SK-N-SH (cell line): ENCODE results near the gene TTC21B. TPM values are rescaled to one million over a fixed set of nuclear protein-coding genes. Genes with fewer than 3 reads are reported as not detected.

Source experiments
- CTCF ChIA-PET: fragments of 300-600, 350-600 bp; formaldehyde crosslinking; extraction: SDS; loops from one replicate; lab custom pipeline; 2021; lab: Yijun Ruan, JAX
- POLR2A ChIA-PET: fragments of 350-600 bp; sonication (Branson Sonifier 250); formaldehyde crosslinking; extraction: SDS; loops from one replicate; lab custom pipeline; 2020; ENCODE audit warnings: antibody characterized with exemption, inconsistent platforms; lab: Yijun Ruan, JAX
- DNase-seq: peaks from one replicate; pipeline ENCODE4 v3.0.0; 2012
- H2AFZ ChIP-seq: fragments of 200-600 bp; sonication (generic); 2 replicates; pipeline ENCODE4 v1.8.1; 2016; ENCODE audit warnings: antibody characterized with exemption, mild to moderate bottlenecking, low read depth
- H3F3A ChIP-seq: fragments of 200-600 bp; sonication (generic); replicated peaks from 2 replicates; pipeline ENCODE3; 2016; ENCODE audit warnings: antibody characterized with exemption, mild to moderate bottlenecking; ENCODE audit not compliant: insufficient read depth
- H3K27ac ChIP-seq, 2 experiments: fragments of 200-500 bp in 1 of 2; fragments of 200-600 bp in 1 of 2; sonication (Bioruptor generic) in 1 of 2; sonication (generic), shearing (Covaris generic) in 1 of 2; 2 replicates each; pipeline versions ENCODE4 v1.5.1 to v1.6.1; 2014 to 2016; ENCODE audit warnings: low read depth in 2 of 2, inconsistent platforms in 1 of 2, low read length in 1 of 2, mild to moderate bottlenecking in 1 of 2, mixed read lengths in 1 of 2
- H3K27me3 ChIP-seq: fragments of 200-600 bp; sonication (generic), shearing (Covaris generic); 2 replicates; pipeline ENCODE4 v1.6.1; 2016; ENCODE audit warnings: mixed run types; ENCODE audit not compliant: insufficient read depth
- H3K36me3 ChIP-seq, 2 experiments: fragments of 200-500 bp in 1 of 2; fragments of 200-600 bp in 1 of 2; sonication (Bioruptor generic) in 1 of 2; sonication (generic) in 1 of 2; replicated peaks in 1 of 2; 2 replicates each; pipeline versions ENCODE3 to v1.5.1; 2014 to 2016; ENCODE audit warnings: low read length in 1 of 2, mild to moderate bottlenecking in 1 of 2; ENCODE audit not compliant: insufficient read depth in 2 of 2, control insufficient read depth in 1 of 2
- H3K4me1 ChIP-seq, 2 experiments: fragments of 200-500 bp in 1 of 2; fragments of 200-600 bp in 1 of 2; sonication (Bioruptor generic) in 1 of 2; sonication (generic), shearing (Covaris generic) in 1 of 2; 2 replicates each; pipeline versions ENCODE4 v1.5.1 to v1.6.1; 2014 to 2016; ENCODE audit warnings: low read depth in 1 of 2, low read length in 1 of 2, mixed run types in 1 of 2; ENCODE audit not compliant: insufficient read depth in 2 of 2, control insufficient read depth in 1 of 2
- H3K4me2 ChIP-seq: fragments of 200-600 bp; sonication (generic), shearing (Covaris generic); 2 replicates; pipeline ENCODE4 v1.6.1; 2017; ENCODE audit warnings: mixed run types
- H3K4me3 ChIP-seq, 2 experiments: fragments of 200-500 bp in 1 of 2; fragments of 200-600 bp in 1 of 2; sonication (Bioruptor generic) in 1 of 2; sonication (generic), shearing (Covaris generic) in 1 of 2; 2 replicates each; pipeline versions ENCODE4 v1.5.1 to v1.8.1; 2014 to 2016; ENCODE audit warnings: low read depth in 2 of 2, inconsistent platforms in 1 of 2, low read length in 1 of 2, mild to moderate bottlenecking in 1 of 2, mixed read lengths in 1 of 2, moderate library complexity in 1 of 2
- H3K79me2 ChIP-seq: fragments of 200-600 bp; sonication (generic); 2 replicates; pipeline ENCODE4 v1.8.1; 2017; ENCODE audit warnings: mild to moderate bottlenecking; ENCODE audit not compliant: insufficient read depth
- H3K9ac ChIP-seq: fragments of 200-600 bp; sonication (generic); 2 replicates; pipeline ENCODE4 v1.6.1; 2017; ENCODE audit warnings: mixed run types
- H3K9me2 ChIP-seq: fragments of 200-600 bp; sonication (generic); 2 replicates; pipeline ENCODE4 v1.6.1; 2017; ENCODE audit warnings: mixed run types
- H3K9me3 ChIP-seq: fragments of 200-600 bp; sonication (generic); 2 replicates; pipeline ENCODE4 v1.6.1; 2017; ENCODE audit warnings: mixed run types, mild to moderate bottlenecking, moderate library complexity
- H4K20me1 ChIP-seq: fragments of 200-600 bp; sonication (generic); 2 replicates; pipeline ENCODE4 v1.6.1; 2017; ENCODE audit warnings: mild to moderate bottlenecking, mixed run types; ENCODE audit not compliant: insufficient read depth
- ELF1 ChIP-seq: IDR thresholded peaks from 2 replicates; pipeline ENCODE4 v1.4.0; 2012
- FOSL2 ChIP-seq: IDR thresholded peaks from 2 replicates; pipeline ENCODE4 v1.4.0; 2012; ENCODE audit warnings: low read depth, mild to moderate bottlenecking, moderate library complexity, borderline replicate concordance
- JUND ChIP-seq: IDR thresholded peaks from 2 replicates; pipeline ENCODE4 v1.4.0; 2012
- MEF2A ChIP-seq: IDR thresholded peaks from 2 replicates; pipeline ENCODE4 v1.4.0; 2012; ENCODE audit warnings: low read depth, borderline replicate concordance
- RCOR1 ChIP-seq: fragments of 150-350 bp; IDR thresholded peaks from 2 replicates; pipeline ENCODE4 v1.6.1; 2017; ENCODE audit warnings: antibody characterized with exemption, low read length
- SIN3A ChIP-seq: IDR thresholded peaks from 2 replicates; pipeline ENCODE4 v1.6.1; 2012; ENCODE audit warnings: low read depth, mild to moderate bottlenecking, low read length, moderate library complexity, borderline replicate concordance
- SMC3 ChIP-seq: IDR thresholded peaks from 2 replicates; pipeline ENCODE4 v1.6.1; 2012; ENCODE audit warnings: low read depth, low read length, improper control_type of control experiment
- TAF1 ChIP-seq: IDR thresholded peaks from 2 replicates; pipeline ENCODE4 v1.6.1; 2012; ENCODE audit warnings: low read depth, mild to moderate bottlenecking, low read length, moderate library complexity, borderline replicate concordance
- TEAD4 ChIP-seq: IDR thresholded peaks from 2 replicates; pipeline ENCODE4 v1.4.0; 2012; ENCODE audit warnings: mild to moderate bottlenecking, borderline replicate concordance; ENCODE audit not compliant: insufficient read depth
- WGBS: methylation state at CpG from one replicate; pipeline ENCODE4 v1.1.6; 2017; ENCODE audit warnings: low lambda C conversion rate; 5-methylcytosine and 5-hydroxymethylcytosine counted together
- polyA plus RNA-seq, 3 experiments: library from polyadenylated mRNA; depleted of rRNA; stranded (reverse); fragments of >200 nt; gene quantifications; 2 replicates each; pipeline ENCODE4 v1.2.3, GENCODE V29; 2012

Gene TTC21B
- polyA plus RNA-seq, 1 of the 3 experiments (the other 2 are of a cell fraction) = 10.1 TPM

- Histone ChIP-seq H3K36me3 (no peaks in the 10 kb centered on the region), H3K9ac (no peak overlapping the region), H3F3A (no peaks in the 10 kb centered on the region), H3K4me3 (no peak overlapping the region), H3K27me3 (no peaks in the 10 kb centered on the region), H4K20me1 (no peaks in the 10 kb centered on the region), H3K27ac (no peak overlapping the region), H3K4me2 (no peak overlapping the region), H3K4me1 (peaks cover 0 to 2% of the 10 kb centered on the region in 2 experiments; a peak in 1 of 4 replicates), H3K9me2 (no peaks in the 10 kb centered on the region), H3K9me3 (no peaks in the 10 kb centered on the region), H2AFZ (no peak overlapping the region), H3K79me2 (no peaks in the 10 kb centered on the region)
- ChIA-PET CTCF (interaction anchor here (0.7 to 0.8 kb wide), 2 partner anchors 17 to 144 kb away, joined by 3 read pairs; no protein-coding TSS in a partner anchor), POLR2A (no interaction called here)
- TF ChIP-seq JUND = no peak
- WGBS = 92% methylated on average over 2 of the region's 2 CpGs
- DNase-seq = no peak
Observed at GRCh38 chr2:165844216-165844615, 109.4 kb downstream of the TTC21B start.

- H3K4me3 ChIP-seq = no peak overlapping the region
- H2AFZ ChIP-seq = no peak overlapping the region
- POLR2A ChIA-PET = no interaction called here
- H3F3A ChIP-seq = no peaks in the 10 kb centered on the region
- H3K4me1 ChIP-seq = peaks cover 0 to 2% of the 10 kb centered on the region in 2 experiments; a peak in 1 of 4 replicates
- WGBS = 89% methylated on average over 1 of the region's 1 CpG
- no peaks in the 10 kb centered on the region for H3K36me3 ChIP-seq
- H3K9me2 ChIP-seq = no peaks in the 10 kb centered on the region
- TF ChIP-seq ELF1 (no peak), RCOR1 (no peak)
- H3K27ac ChIP-seq = no peak overlapping the region
- no peaks in the 10 kb centered on the region for H3K27me3 ChIP-seq
- DNase-seq = no peak
- no peaks in the 10 kb centered on the region for H3K79me2 ChIP-seq
- H3K9me3 ChIP-seq = no peaks in the 10 kb centered on the region
- CTCF ChIA-PET = interaction anchor here (0.8 kb wide), 1 partner anchor 18 kb away, joined by 3 read pairs; no protein-coding TSS in a partner anchor
- H3K9ac ChIP-seq = no peak overlapping the region
- no peak overlapping the region for H3K4me2 ChIP-seq
- H4K20me1 ChIP-seq = no peaks in the 10 kb centered on the region
Observed at GRCh38 chr2:165843351-165843750, 110.2 kb downstream of the TTC21B start.

DNA sequence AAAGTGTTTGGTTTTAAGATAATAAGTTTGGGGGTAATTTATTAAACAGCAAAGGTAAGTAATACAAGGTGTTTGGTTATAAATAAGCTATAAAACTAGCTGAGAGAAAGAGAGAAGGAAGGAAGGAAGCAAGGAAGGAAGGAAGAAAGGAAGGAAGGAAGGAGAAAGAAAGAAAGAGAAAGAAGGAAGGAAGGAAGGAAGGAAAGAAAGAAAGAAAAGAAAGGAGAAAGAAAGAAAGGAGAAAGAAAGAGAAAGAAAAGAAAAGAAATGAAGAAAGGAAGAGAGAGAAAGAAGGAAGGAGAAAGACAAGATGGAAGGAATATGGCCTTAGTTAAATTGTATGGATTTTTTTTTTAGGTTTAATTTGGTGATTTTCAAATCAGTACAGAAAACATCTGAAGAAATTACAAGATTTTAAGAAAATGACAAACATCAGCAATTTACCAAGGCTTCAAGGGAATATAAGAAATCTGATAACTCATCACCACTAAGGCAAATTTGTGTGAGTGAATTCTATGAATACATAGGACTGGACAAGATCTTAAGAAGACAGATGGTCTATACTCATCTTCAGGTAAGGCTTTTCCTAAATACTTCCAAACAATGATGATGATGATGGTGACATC lies 113.1 kb downstream of the TTC21B start:
- no peak overlapping the region for H3K27ac ChIP-seq
- H3F3A ChIP-seq = peaks cover 3% of the 10 kb centered on the region
- no peaks in the 10 kb centered on the region for H3K36me3 ChIP-seq
- H3K4me1 ChIP-seq = peaks cover 0 to 2% of the 10 kb centered on the region in 2 experiments; a peak in 1 of 4 replicates
- H4K20me1 ChIP-seq = no peaks in the 10 kb centered on the region
- H3K27me3 ChIP-seq = no peaks in the 10 kb centered on the region
- no peak overlapping the region for H3K9ac ChIP-seq
- H2AFZ ChIP-seq = no peak overlapping the region
- no peaks in the 10 kb centered on the region for H3K9me2 ChIP-seq
- no peaks in the 10 kb centered on the region for H3K9me3 ChIP-seq
- no peak overlapping the region for H3K4me3 ChIP-seq
- no peak for DNase-seq
- no peaks in the 10 kb centered on the region for H3K79me2 ChIP-seq
- POLR2A ChIA-PET = no interaction called here
- no peak overlapping the region for H3K4me2 ChIP-seq
- TF ChIP-seq TEAD4 = no peak
- TF ChIP-seq TAF1 = no peak
- TF ChIP-seq FOSL2 = no peak
- TF ChIP-seq, all 33 proteins: peak for 0
- CTCF ChIA-PET = no interaction called here

GRCh38 chr2:165839610-165840009 lies 114.0 kb downstream of the TTC21B start:
- Histone ChIP-seq H3F3A (peaks cover 3% of the 10 kb centered on the region), H3K4me3 (no peak overlapping the region), H3K79me2 (no peaks in the 10 kb centered on the region), H4K20me1 (no peaks in the 10 kb centered on the region), H3K9me2 (no peaks in the 10 kb centered on the region), H3K36me3 (peaks cover 0 to 2% of the 10 kb centered on the region in 2 experiments), H2AFZ (no peak overlapping the region), H3K4me1 (peaks cover 0 to 2% of the 10 kb centered on the region in 2 experiments; a peak in 1 of 4 replicates), H3K9ac (no peak overlapping the region), H3K27me3 (no peaks in the 10 kb centered on the region), H3K9me3 (no peaks in the 10 kb centered on the region), H3K4me2 (no peak overlapping the region), H3K27ac (no peak overlapping the region)
- WGBS = 89% methylated on average over 2 of the region's 2 CpGs
- DNase-seq = no peak
- ChIA-PET POLR2A (no interaction called here), CTCF (no interaction called here)
- no peak for TF ChIP-seq ELF1
- TF ChIP-seq SIN3A = no peak
- TF ChIP-seq SMC3 = no peak
- no peak for TF ChIP-seq MEF2A
